ENCODE data around the gene SLC19A1.

SLC19A1 gene

DNA sequence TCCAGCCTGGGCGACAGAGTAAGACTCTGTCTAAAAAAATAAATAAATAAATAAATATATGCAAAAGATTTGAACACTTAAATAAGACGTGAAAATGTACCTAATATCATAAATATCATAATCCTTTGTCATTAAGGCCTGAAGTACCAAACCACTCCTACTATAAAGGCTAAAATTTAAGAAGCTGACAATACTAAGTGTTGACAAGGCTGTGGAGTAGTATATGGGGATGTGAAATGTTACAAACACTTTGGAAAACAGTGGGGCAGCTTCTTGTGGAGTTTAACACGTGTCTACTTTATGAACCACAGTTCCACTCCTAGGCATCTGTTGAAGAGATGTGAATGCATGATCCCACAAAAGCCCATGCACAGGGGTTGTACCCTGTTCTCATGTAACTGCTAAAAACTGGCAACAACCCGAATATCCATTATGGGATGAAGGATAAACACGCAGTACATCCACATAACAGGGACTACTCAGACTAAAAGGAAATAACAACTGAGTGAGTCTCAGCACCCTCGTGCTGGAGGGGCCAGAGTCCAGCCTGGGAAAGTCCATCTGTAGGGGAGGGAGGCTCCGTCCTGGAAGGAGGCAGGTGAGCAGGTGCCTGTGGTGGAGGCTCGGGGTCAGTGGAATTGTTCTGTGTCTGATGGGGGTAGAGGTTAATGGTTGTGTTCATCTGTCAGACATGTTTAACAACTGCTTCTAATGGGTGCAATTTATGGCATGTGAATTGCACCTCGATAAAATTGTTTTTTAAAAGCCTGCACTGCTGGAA is 6.7 kb upstream of the SLC19A1 start:
- ATAC-seq (ENCODE audit: low read depth) (no peak), DNase-seq (ENCODE audit: low spot score in 2 of 2) (no peak)
- no peaks in the 10 kb centered on the region for H3K9me3 Mint-ChIP-seq
- peaks cover 29% of the 10 kb centered on the region for H3K4me1 Mint-ChIP-seq
- peak overlapping the region; percentile 5 for H3K27ac Mint-ChIP-seq
- peak overlapping the region; percentile 73 for H3K4me3 Mint-ChIP-seq
- no peaks in the 10 kb centered on the region for H3K36me3 Mint-ChIP-seq
- no peaks in the 10 kb centered on the region for H3K27me3 Mint-ChIP-seq

DNA sequence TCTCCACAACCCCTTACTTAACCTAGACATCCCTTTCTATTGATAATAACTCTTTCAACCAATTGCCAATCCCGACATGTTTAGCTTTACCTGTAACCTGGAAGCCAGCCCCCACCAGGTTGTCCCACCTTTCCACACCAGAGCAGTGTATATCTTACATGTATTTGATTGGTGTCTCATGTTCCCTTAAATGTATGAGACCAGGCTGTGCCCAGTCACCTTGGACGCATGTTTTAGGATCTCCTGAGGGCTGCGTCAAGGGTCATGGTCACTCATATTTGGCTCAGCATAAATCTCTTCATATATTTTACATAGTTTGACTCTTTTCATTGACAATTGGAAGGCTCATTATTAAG is 5.3 kb upstream of the SLC19A1 start:
- peaks cover 35% of the 10 kb centered on the region for H3K4me1 Mint-ChIP-seq
- H3K9me3 Mint-ChIP-seq: no peaks in the 10 kb centered on the region
- no peak overlapping the region for H3K27ac Mint-ChIP-seq
- no peak for DNase-seq (ENCODE audit: low spot score in 2 of 2)
- ATAC-seq (ENCODE audit: low read depth): no peak
- H3K36me3 Mint-ChIP-seq: no peaks in the 10 kb centered on the region
- no peak overlapping the region for H3K4me3 Mint-ChIP-seq
- H3K27me3 Mint-ChIP-seq: no peaks in the 10 kb centered on the region

DNA sequence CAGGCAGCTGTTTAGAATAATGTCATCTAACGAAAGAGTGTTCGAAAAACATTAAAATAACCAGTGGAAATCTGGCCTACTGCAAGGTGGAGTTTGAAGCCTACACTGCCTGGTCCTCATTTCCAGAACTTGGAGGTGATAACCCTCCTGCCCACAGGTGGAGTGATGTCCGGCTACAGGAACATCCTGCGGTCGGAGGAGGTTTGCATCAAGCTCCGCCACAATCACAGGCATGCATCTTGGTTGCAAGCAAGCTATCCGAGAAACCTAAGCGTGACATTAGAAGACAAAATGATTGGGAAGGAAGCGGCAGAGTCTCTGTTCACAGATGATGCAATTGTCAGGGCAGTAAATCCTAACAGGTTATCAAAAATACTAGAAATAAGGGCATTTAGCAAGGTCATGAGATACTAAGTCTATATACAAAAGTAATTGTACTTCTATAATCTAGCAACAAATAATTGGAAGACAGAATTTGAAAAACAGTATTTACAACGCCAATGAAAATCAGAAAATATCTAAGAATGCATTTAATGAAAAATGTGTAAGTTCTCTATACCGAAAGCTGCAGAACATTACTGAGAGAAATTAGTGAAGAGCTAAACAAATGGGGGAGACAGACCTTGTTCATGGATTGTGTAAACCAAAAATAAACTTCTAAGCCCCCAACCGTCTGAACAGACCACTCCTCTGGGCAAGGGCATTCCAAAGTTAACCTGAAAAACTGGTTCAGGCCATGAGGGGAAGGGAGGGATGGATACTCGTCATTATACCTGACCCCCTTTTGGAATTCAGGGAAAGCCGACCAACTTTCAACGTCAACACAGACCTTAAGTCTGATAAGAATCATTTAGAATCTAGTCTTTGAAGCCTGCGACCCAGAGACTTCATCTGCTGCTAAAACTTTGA is 4.7 kb upstream of the SLC19A1 start:
- DNase-seq (ENCODE audit: low spot score in 2 of 2) (no peak), ATAC-seq (ENCODE audit: low read depth) (no peak)
- H3K27ac Mint-ChIP-seq: peak overlapping the region; percentile 75
- no peaks in the 10 kb centered on the region for H3K36me3 Mint-ChIP-seq
- peaks cover 33% of the 10 kb centered on the region for H3K4me1 Mint-ChIP-seq
- H3K27me3 Mint-ChIP-seq: no peaks in the 10 kb centered on the region
- H3K4me3 Mint-ChIP-seq: no peak overlapping the region
- H3K9me3 Mint-ChIP-seq: no peaks in the 10 kb centered on the region

GRCh38 chr21:45545691-45546531 is 3.7 kb upstream of the SLC19A1 start:
- DNase-seq (ENCODE audit: low spot score in 2 of 2): no peak
- H3K36me3 Mint-ChIP-seq: no peaks in the 10 kb centered on the region
- peaks cover 24% of the 10 kb centered on the region for H3K4me1 Mint-ChIP-seq
- no peaks in the 10 kb centered on the region for H3K27me3 Mint-ChIP-seq
- no peak overlapping the region for H3K4me3 Mint-ChIP-seq
- no peak overlapping the region for H3K27ac Mint-ChIP-seq
- H3K9me3 Mint-ChIP-seq: no peaks in the 10 kb centered on the region
- no peak for ATAC-seq (ENCODE audit: low read depth)

DNA sequence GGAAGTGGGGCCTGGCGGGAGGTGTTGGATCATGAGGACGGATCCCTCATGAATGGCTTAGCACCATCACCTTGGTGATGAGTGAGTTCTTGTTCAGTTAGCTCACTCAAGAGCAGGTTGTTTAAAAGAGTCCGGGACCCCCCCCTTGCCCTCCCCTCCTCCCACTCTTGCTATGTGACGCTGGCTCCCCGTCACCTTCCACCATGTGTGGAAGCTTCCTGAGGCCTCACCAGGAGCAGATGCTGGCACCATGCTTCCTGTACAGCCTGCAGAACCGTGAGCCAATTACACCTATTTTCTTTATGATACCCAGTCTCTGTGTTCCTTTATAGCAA is 3.0 kb upstream of the SLC19A1 start:
- DNase-seq (ENCODE audit: low spot score in 2 of 2) (no peak), ATAC-seq (ENCODE audit: low read depth) (no peak)
- no peak overlapping the region for H3K27ac Mint-ChIP-seq
- H3K9me3 Mint-ChIP-seq: no peaks in the 10 kb centered on the region
- H3K36me3 Mint-ChIP-seq: no peaks in the 10 kb centered on the region
- H3K4me3 Mint-ChIP-seq: no peak overlapping the region
- peaks cover 19% of the 10 kb centered on the region for H3K4me1 Mint-ChIP-seq
- H3K27me3 Mint-ChIP-seq: no peaks in the 10 kb centered on the region

- H3K9me3 Mint-ChIP-seq: no peaks in the 10 kb centered on the region
- ATAC-seq (ENCODE audit: low read depth): no peak
- H3K4me1 Mint-ChIP-seq: peaks cover 16% of the 10 kb centered on the region
- no peaks in the 10 kb centered on the region for H3K27me3 Mint-ChIP-seq
- no peak overlapping the region for H3K4me3 Mint-ChIP-seq
- no peak for DNase-seq (ENCODE audit: low spot score in 2 of 2)
- H3K27ac Mint-ChIP-seq: no peak overlapping the region
- H3K36me3 Mint-ChIP-seq: no peaks in the 10 kb centered on the region
Observed at GRCh38 chr21:45544449-45545235, 2.4 kb upstream of the SLC19A1 start.

- no peaks in the 10 kb centered on the region for H3K27me3 Mint-ChIP-seq
- DNase-seq (ENCODE audit: low spot score in 2 of 2): no peak
- peak overlapping the region; percentile 70 for H3K4me3 Mint-ChIP-seq
- no peaks in the 10 kb centered on the region for H3K36me3 Mint-ChIP-seq
- H3K4me1 Mint-ChIP-seq: peaks cover 11% of the 10 kb centered on the region
- H3K27ac Mint-ChIP-seq: no peak overlapping the region
- no peaks in the 10 kb centered on the region for H3K9me3 Mint-ChIP-seq
- ATAC-seq (ENCODE audit: low read depth): no peak
Observed at GRCh38 chr21:45543710-45544448, 1.6 kb upstream of the SLC19A1 start.

GRCh38 chr21:45543371-45543709 is 1.1 kb upstream of the SLC19A1 start:
- H3K27ac Mint-ChIP-seq: no peak overlapping the region
- peaks cover 10% of the 10 kb centered on the region for H3K4me1 Mint-ChIP-seq
- no peaks in the 10 kb centered on the region for H3K36me3 Mint-ChIP-seq
- ATAC-seq (ENCODE audit: low read depth) (no peak), DNase-seq (ENCODE audit: low spot score in 2 of 2) (no peak)
- peak overlapping the region; percentile 70 for H3K4me3 Mint-ChIP-seq
- no peaks in the 10 kb centered on the region for H3K9me3 Mint-ChIP-seq
- H3K27me3 Mint-ChIP-seq: no peaks in the 10 kb centered on the region

DNA sequence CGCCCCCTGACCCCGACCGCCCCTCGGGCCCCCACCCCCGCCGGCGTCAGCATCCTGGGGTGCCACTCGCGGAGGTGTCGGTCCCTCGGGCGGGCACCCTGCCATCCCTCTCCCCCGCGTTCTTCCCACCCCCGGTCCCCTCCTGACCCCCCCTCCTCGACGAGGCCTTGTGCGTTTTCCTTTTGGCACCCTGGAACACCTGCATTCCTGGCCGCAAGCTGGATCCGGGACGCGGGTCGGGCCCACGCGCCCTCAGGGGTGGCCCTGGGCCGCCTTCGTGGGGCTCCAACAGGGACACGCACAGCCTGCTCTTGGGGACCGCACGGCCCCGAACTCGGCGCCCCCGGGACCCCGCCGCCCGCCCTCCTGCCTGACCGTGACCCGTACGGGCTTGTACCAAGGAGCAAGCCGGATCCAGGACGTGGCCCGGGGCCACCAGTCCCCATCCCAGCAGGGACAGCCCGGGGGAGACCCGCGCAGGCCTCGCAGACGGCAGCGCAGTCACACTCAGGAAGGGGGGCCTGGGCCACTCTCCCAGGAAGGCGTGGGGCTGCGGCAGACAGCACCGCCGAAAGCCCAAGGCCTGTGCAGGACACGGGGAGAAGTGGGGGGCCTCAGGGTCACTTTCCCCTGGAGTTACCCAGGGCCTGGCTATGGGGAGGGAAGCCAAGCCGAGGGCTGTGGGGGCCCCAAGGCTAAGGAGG is 579 bp upstream of the SLC19A1 start:
- peak overlapping the region; percentile 62 for H3K4me3 Mint-ChIP-seq
- DNase-seq (ENCODE audit: low spot score in 2 of 2) (peak in 1 of 2 donors; percentile 21), ATAC-seq (ENCODE audit: low read depth) (no peak)
- H3K36me3 Mint-ChIP-seq: no peaks in the 10 kb centered on the region
- H3K27me3 Mint-ChIP-seq: no peaks in the 10 kb centered on the region
- peaks cover 10% of the 10 kb centered on the region for H3K4me1 Mint-ChIP-seq
- no peaks in the 10 kb centered on the region for H3K9me3 Mint-ChIP-seq
- no peak overlapping the region for H3K27ac Mint-ChIP-seq

GRCh38 chr21:45541221-45542039 is 810 bp downstream of the SLC19A1 start:
- no peaks in the 10 kb centered on the region for H3K27me3 Mint-ChIP-seq
- H3K27ac Mint-ChIP-seq: peak overlapping the region; percentile 38
- ATAC-seq (ENCODE audit: low read depth) (peak; percentile 75), DNase-seq (ENCODE audit: low spot score in 2 of 2) (peak in 1 of 2 donors; percentile 42)
- peak overlapping the region; percentile 84 for H3K4me3 Mint-ChIP-seq
- H3K9me3 Mint-ChIP-seq: no peaks in the 10 kb centered on the region
- H3K36me3 Mint-ChIP-seq: no peaks in the 10 kb centered on the region
- H3K4me1 Mint-ChIP-seq: peaks cover 10% of the 10 kb centered on the region

DNA sequence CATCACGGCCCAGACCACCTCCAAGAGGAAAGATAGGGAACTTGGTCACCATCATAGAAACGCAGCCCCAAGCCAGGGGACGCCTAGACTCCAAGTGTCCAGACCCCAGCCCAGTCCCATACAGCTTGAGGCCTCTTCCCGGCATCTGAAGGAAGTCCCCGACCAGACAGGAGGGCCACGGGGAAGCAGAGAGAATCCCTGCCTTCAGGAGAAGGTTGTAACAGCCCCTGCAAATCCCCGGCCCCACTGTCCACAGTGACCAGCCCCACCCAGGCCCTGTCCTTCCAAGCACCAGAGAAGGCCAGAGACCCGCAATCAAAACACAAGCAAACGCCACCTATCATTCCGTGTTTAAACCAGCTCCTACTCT is 1.7 kb downstream of the SLC19A1 start:
- ATAC-seq (ENCODE audit: low read depth) (no peak), DNase-seq (ENCODE audit: low spot score in 2 of 2) (no peak)
- peaks cover 10% of the 10 kb centered on the region for H3K4me1 Mint-ChIP-seq
- peak overlapping the region; percentile 84 for H3K4me3 Mint-ChIP-seq
- H3K9me3 Mint-ChIP-seq: no peaks in the 10 kb centered on the region
- H3K27ac Mint-ChIP-seq: peak overlapping the region; percentile 38
- H3K27me3 Mint-ChIP-seq: no peaks in the 10 kb centered on the region
- H3K36me3 Mint-ChIP-seq: no peaks in the 10 kb centered on the region
